H9 (cell line): ENCODE measurements around the gene CRYGN. TPM values are rescaled to one million over a fixed set of nuclear protein-coding genes. Genes with fewer than 3 reads are reported as not detected.

Experiments used
- DNase-seq: peaks from one replicate; pipeline ENCODE4 v3.0.0-alpha.2; 2017
- H2AFZ ChIP-seq: one replicate; pipeline ENCODE4 v1.6.1; 2013; ENCODE audit warnings: mild to moderate bottlenecking, low read length, control low read depth, moderate library complexity
- H2AK5ac ChIP-seq: 2 replicates; pipeline ENCODE4 v1.6.1; 2013; ENCODE audit warnings: low read length, control low read depth, mixed read lengths; ENCODE audit not compliant: insufficient read length
- H2BK120ac ChIP-seq: one replicate; pipeline ENCODE4 v1.6.1; 2013; ENCODE audit warnings: low read depth, mild to moderate bottlenecking, low read length, control low read depth, inconsistent platforms; ENCODE audit not compliant: poor library complexity, severe bottlenecking
- H2BK12ac ChIP-seq: 2 replicates; pipeline ENCODE4 v1.6.1; 2013; ENCODE audit warnings: low read length, control low read depth, mixed read lengths, low read depth; ENCODE audit not compliant: insufficient read length
- H2BK15ac ChIP-seq: 2 replicates; pipeline ENCODE4 v1.6.1; 2013; ENCODE audit warnings: low read depth, low read length, control low read depth
- H2BK20ac ChIP-seq: one replicate; pipeline ENCODE4 v1.6.1; 2013; ENCODE audit warnings: low read depth, mild to moderate bottlenecking, low read length, control low read depth, inconsistent platforms; ENCODE audit not compliant: poor library complexity, severe bottlenecking
- H2BK5ac ChIP-seq: 2 replicates; pipeline ENCODE4 v1.6.1; 2013; ENCODE audit warnings: low read length, control low read depth, mixed read lengths; ENCODE audit not compliant: insufficient read length
- H3K14ac ChIP-seq: 2 replicates; pipeline ENCODE4 v1.6.1; 2013; ENCODE audit warnings: low read length, control low read depth; ENCODE audit not compliant: insufficient read depth
- H3K18ac ChIP-seq: 2 replicates; pipeline ENCODE4 v1.6.1; 2013; ENCODE audit warnings: low read depth, mild to moderate bottlenecking, mixed read lengths, low read length, control low read depth; ENCODE audit not compliant: insufficient read length
- H3K23ac ChIP-seq: 2 replicates; pipeline ENCODE4 v1.6.1; 2013; ENCODE audit warnings: low read length, control low read depth, mixed read lengths, low read depth; ENCODE audit not compliant: insufficient read length
- H3K23me2 ChIP-seq: 2 replicates; pipeline ENCODE4 v1.6.1; 2013; ENCODE audit warnings: low read depth, mild to moderate bottlenecking, mixed read lengths, low read length, control low read depth; ENCODE audit not compliant: insufficient read length, poor library complexity, severe bottlenecking
- H3K27ac ChIP-seq: 2 replicates; pipeline ENCODE4 v1.5.1; 2013; ENCODE audit warnings: low read length, control low read depth, mixed read lengths, low read depth; ENCODE audit not compliant: insufficient read length
- H3K27me3 ChIP-seq: 2 replicates; pipeline ENCODE4 v1.6.1; 2013; ENCODE audit warnings: low read length, control low read depth, inconsistent platforms; ENCODE audit not compliant: insufficient read depth
- H3K4ac ChIP-seq: 2 replicates; pipeline ENCODE4 v1.6.1; 2013; ENCODE audit warnings: low read depth, mild to moderate bottlenecking, control low read depth, inconsistent platforms, low read length, moderate library complexity
- H3K4me1 ChIP-seq: 2 replicates; pipeline ENCODE4 v1.6.1; 2013; ENCODE audit warnings: low read length, control low read depth, inconsistent platforms; ENCODE audit not compliant: insufficient read depth
- H3K4me2 ChIP-seq: 2 replicates; pipeline ENCODE4 v1.6.1; 2013; ENCODE audit warnings: low read length, control low read depth, mixed read lengths; ENCODE audit not compliant: insufficient read length, insufficient read depth
- H3K56ac ChIP-seq: 2 replicates; pipeline ENCODE4 v1.6.1; 2013; ENCODE audit warnings: low read depth, mild to moderate bottlenecking, mixed read lengths, low read length, control low read depth; ENCODE audit not compliant: insufficient read length
- H3K79me1 ChIP-seq: 2 replicates; pipeline ENCODE4 v1.6.1; 2013; ENCODE audit warnings: low read depth, mild to moderate bottlenecking, moderate library complexity, low read length, control low read depth, inconsistent platforms; ENCODE audit not compliant: insufficient read depth, poor library complexity, severe bottlenecking
- H3K79me2 ChIP-seq: 2 replicates; pipeline ENCODE4 v1.6.1; 2013; ENCODE audit warnings: low read length, control low read depth, inconsistent platforms; ENCODE audit not compliant: insufficient read depth
- H3K9ac ChIP-seq: 2 replicates; pipeline ENCODE4 v1.6.1; 2013; ENCODE audit warnings: low read length, control low read depth, mixed read lengths; ENCODE audit not compliant: insufficient read length; ENCODE audit errors: extremely low read depth
- H3K9me3 ChIP-seq: one replicate; pipeline ENCODE4 v1.6.1; 2013; ENCODE audit warnings: low read depth, low read length, inconsistent platforms; ENCODE audit not compliant: control insufficient read depth
- H3T11ph ChIP-seq: one replicate; pipeline ENCODE4 v1.6.1; 2013; ENCODE audit warnings: mild to moderate bottlenecking, low read length, control low read depth, inconsistent platforms
- H4K20me1 ChIP-seq: one replicate; pipeline ENCODE4 v1.6.1; 2013; ENCODE audit not compliant: control insufficient read depth, insufficient read length, insufficient read depth
- H4K5ac ChIP-seq: 2 replicates; pipeline ENCODE4 v1.6.1; 2013; ENCODE audit warnings: low read depth, mild to moderate bottlenecking, mixed read lengths, low read length, control low read depth; ENCODE audit not compliant: insufficient read length
- H4K8ac ChIP-seq: replicated peaks from 2 replicates; pipeline ENCODE4 v1.6.1; 2013; ENCODE audit warnings: low read length, control low read depth, mixed read lengths, low read depth; ENCODE audit not compliant: insufficient read length
- H4K91ac ChIP-seq: 2 replicates; pipeline ENCODE4 v1.6.1; 2013; ENCODE audit warnings: low read depth, mild to moderate bottlenecking, moderate library complexity, mixed read lengths, low read length, control low read depth; ENCODE audit not compliant: insufficient read length
- H3K27ac Mint-ChIP-seq, 3 experiments: 2 replicates in 2 of 3; 3 replicates in 1 of 3; pipeline ENCODE4 v1.8.0; 2020 to 2021; ENCODE audit warnings: mixed read lengths in 3 of 3, mild to moderate bottlenecking in 1 of 3, moderate library complexity in 1 of 3
- H3K27me3 Mint-ChIP-seq: 2 replicates; pipeline ENCODE4 v1.8.0; 2021; ENCODE audit warnings: low read depth, mild to moderate bottlenecking, moderate library complexity, mixed read lengths
- H3K36me3 Mint-ChIP-seq, 3 experiments: 2 replicates in 2 of 3; 3 replicates in 1 of 3; pipeline ENCODE4 v1.8.0; 2020 to 2021; ENCODE audit warnings: low read depth in 3 of 3, mixed read lengths in 3 of 3; ENCODE audit not compliant: insufficient read depth in 1 of 3
- H3K4me1 Mint-ChIP-seq, 2 experiments: 2 replicates each; pipeline ENCODE4 v1.8.0; 2020; ENCODE audit warnings: mixed read lengths in 2 of 2
- H3K4me3 Mint-ChIP-seq, 2 experiments: 2 replicates in 1 of 2; 3 replicates in 1 of 2; pipeline ENCODE4 v1.8.0; 2020 to 2021; ENCODE audit warnings: mild to moderate bottlenecking in 2 of 2, mixed read lengths in 2 of 2, moderate library complexity in 1 of 2
- H3K9me3 Mint-ChIP-seq, 2 experiments: 2 replicates in 1 of 2; 3 replicates in 1 of 2; pipeline ENCODE4 v1.8.0; 2020; ENCODE audit warnings: mild to moderate bottlenecking in 2 of 2, mixed read lengths in 2 of 2, moderate library complexity in 1 of 2
- CTCF ChIP-seq: fragments of 200-600 bp; sonication (generic); conservative IDR thresholded peaks from 3 replicates; pipeline ENCODE4 v1.8.0; 2021; ENCODE audit warnings: antibody characterized with exemption, mild to moderate bottlenecking
- WGBS: extraction: QIAGEN DNeasy Blood & Tissue Kit; methylation state at CpG from one replicate; pipeline ENCODE4 v1.1.7; 2013; ENCODE audit warnings: missing lambda C conversion rate, low lambda C conversion rate, mixed read lengths; ENCODE audit not compliant: insufficient read length; ENCODE audit errors: extremely low coverage; 5-methylcytosine and 5-hydroxymethylcytosine counted together
- total RNA-seq: library from RNA; stranded (reverse); gene quantifications from 2 replicates; pipeline ENCODE4 v1.2.1, GENCODE V29; 2021

Gene CRYGN
- total RNA-seq, 1 experiment from 2014 or later: 1.8 TPM

DNA sequence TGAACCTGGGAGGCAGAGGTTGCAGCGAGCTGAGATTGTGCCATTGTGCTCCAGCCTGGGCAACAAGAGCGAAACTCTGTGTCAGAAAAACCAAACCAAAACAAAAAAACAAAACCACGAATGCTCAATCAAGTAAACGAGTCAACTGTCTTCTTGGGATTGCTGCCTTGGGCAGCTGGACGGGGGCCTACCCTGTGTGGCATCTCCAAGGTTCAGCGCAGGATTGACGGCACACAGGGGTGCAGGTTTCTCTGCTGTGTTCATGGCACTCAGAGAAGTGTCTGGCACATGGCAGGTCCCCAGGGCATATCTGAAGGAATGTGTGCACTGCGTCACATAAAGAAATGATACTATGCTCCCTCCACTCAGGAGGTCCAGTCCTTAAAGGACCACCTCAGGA lies 25.2 kb upstream of the CRYGN start:
- H2AFZ ChIP-seq: no peak overlapping the region
- no peak overlapping the region for H2AK5ac ChIP-seq
- peaks cover 6% of the 10 kb centered on the region for H3K79me1 ChIP-seq
- no peaks in the 10 kb centered on the region for H3K27me3 ChIP-seq
- peaks cover 4% of the 10 kb centered on the region; the same call in 1 of the 2 replicates for H3K27me3 Mint-ChIP-seq
- H4K20me1 ChIP-seq: no peaks in the 10 kb centered on the region
- H2BK120ac ChIP-seq: no peak overlapping the region
- no peak overlapping the region for H3K4me2 ChIP-seq
- H3K4ac ChIP-seq: no peak overlapping the region
- H2BK12ac ChIP-seq: no peak overlapping the region
- no peak overlapping the region for H4K5ac ChIP-seq
- H3K23me2 ChIP-seq: no peaks in the 10 kb centered on the region
- no peak overlapping the region for H3K56ac ChIP-seq
- no peak overlapping the region for H3K23ac ChIP-seq
- H4K8ac ChIP-seq: no peak overlapping the region
- H3K27ac ChIP-seq: no peak overlapping the region
- H3K4me1 ChIP-seq: no peaks in the 10 kb centered on the region; the same call in 1 of the 2 replicates
- H2BK5ac ChIP-seq: no peak overlapping the region
- no peak overlapping the region for H3K4me3 Mint-ChIP-seq
- H3K14ac ChIP-seq: no peak overlapping the region
- H3K9me3 Mint-ChIP-seq: peaks cover 29 to 32% of the 10 kb centered on the region in 2 experiments
- H3K4me1 Mint-ChIP-seq: peaks cover 42 to 48% of the 10 kb centered on the region in 2 experiments
- H2BK15ac ChIP-seq: no peak overlapping the region
- TF ChIP-seq CTCF: no peak
- H4K91ac ChIP-seq: no peak overlapping the region
- H3K18ac ChIP-seq: no peak overlapping the region
- H3K79me2 ChIP-seq: no peaks in the 10 kb centered on the region
- H3T11ph ChIP-seq: no peak overlapping the region
- H3K9me3 ChIP-seq: no peaks in the 10 kb centered on the region
- DNase-seq: no peak
- H2BK20ac ChIP-seq: no peak overlapping the region
- peaks cover 76 to 82% (median 79%) of the 10 kb centered on the region in 3 experiments for H3K36me3 Mint-ChIP-seq
- no peak overlapping the region for H3K9ac ChIP-seq
- H3K27ac Mint-ChIP-seq: no peak overlapping the region; a peak in 1 of 7 replicates
- no CpG with 5 or more reads among the region's 8 CpGs for WGBS
